Medulla oblongata (tissue), 1 donor: Measurements from ENCODE around the gene SYNE4.
"Not testable (repeated sequence)": the region's sequence is repeated elsewhere in the genome, so short reads cannot be mapped to it uniquely, and the experiment has no call there.

Experiments
- DNase-seq: peaks from one replicate; pipeline ENCODE4 v3.0.0-alpha.2; 2015; ENCODE audit errors: extremely low spot score

SYNE4 gene

GRCh38 chr19:35990771-35991730 is 17.6 kb downstream of the SYNE4 start:
- DNase-seq, result no peak

- DNase-seq, result no peak
Measured at GRCh38 chr19:35990156-35990555, 18.5 kb downstream of the SYNE4 start.

- no peak for DNase-seq
Measured at GRCh38 chr19:35988824-35989223, 19.8 kb downstream of the SYNE4 start.

- no peak for DNase-seq
Measured at GRCh38 chr19:35987571-35987896, 21.1 kb downstream of the SYNE4 start.

GRCh38 chr19:35986664-35987570 is 21.7 kb downstream of the SYNE4 start:
- DNase-seq, result peak; percentile 43

GRCh38 chr19:35986111-35986510 is 22.5 kb downstream of the SYNE4 start:
- DNase-seq, result no peak

GRCh38 chr19:35983177-35983576 is 25.4 kb downstream of the SYNE4 start:
- DNase-seq, result no peak

GRCh38 chr19:35980997-35981396 is 27.6 kb downstream of the SYNE4 start:
- not testable (repeated sequence) for DNase-seq

GRCh38 chr19:35978832-35979365 is 29.7 kb downstream of the SYNE4 start:
- DNase-seq, result no peak

GRCh38 chr19:35978271-35978670 is 30.3 kb downstream of the SYNE4 start:
- DNase-seq, result no peak

GRCh38 chr19:35977446-35978222 is 31.0 kb downstream of the SYNE4 start:
- no peak for DNase-seq

- no peak for DNase-seq
Measured at GRCh38 chr19:35975608-35976214, 32.9 kb downstream of the SYNE4 start.

- DNase-seq, result no peak
Measured at GRCh38 chr19:35973487-35973886, 35.1 kb downstream of the SYNE4 start.

GRCh38 chr19:35966771-35967170 is 41.8 kb downstream of the SYNE4 start:
- no peak for DNase-seq

- peak; percentile 12 for DNase-seq
Measured at GRCh38 chr19:35963514-35963913, 45.1 kb downstream of the SYNE4 start.

- DNase-seq, result no peak
Measured at GRCh38 chr19:35960432-35960972, 48.1 kb downstream of the SYNE4 start.

GRCh38 chr19:35959968-35960320 is 48.7 kb downstream of the SYNE4 start:
- DNase-seq, result no peak

GRCh38 chr19:35959040-35959967 is 49.3 kb downstream of the SYNE4 start:
- DNase-seq, result no peak

GRCh38 chr19:35958660-35959039 is 50.0 kb downstream of the SYNE4 start:
- DNase-seq, result no peak

GRCh38 chr19:35957411-35957810 is 51.2 kb downstream of the SYNE4 start:
- DNase-seq, result not testable (repeated sequence)
